GM18867 (cell line): ENCODE measurements around the gene PRRG4.
"Not testable (repeated sequence)": the region's sequence is repeated elsewhere in the genome, so short reads cannot be mapped to it uniquely, and the experiment has no call there.

ENCODE experiments used
- ATAC-seq: cut with Tn5 transposase; IDR thresholded peaks from one replicate; pipeline ENCODE4 v1.9.1; 2021; ENCODE audit warnings: mild to moderate bottlenecking, moderate library complexity; ENCODE audit not compliant: unreplicated experiment

PRRG4 gene

DNA sequence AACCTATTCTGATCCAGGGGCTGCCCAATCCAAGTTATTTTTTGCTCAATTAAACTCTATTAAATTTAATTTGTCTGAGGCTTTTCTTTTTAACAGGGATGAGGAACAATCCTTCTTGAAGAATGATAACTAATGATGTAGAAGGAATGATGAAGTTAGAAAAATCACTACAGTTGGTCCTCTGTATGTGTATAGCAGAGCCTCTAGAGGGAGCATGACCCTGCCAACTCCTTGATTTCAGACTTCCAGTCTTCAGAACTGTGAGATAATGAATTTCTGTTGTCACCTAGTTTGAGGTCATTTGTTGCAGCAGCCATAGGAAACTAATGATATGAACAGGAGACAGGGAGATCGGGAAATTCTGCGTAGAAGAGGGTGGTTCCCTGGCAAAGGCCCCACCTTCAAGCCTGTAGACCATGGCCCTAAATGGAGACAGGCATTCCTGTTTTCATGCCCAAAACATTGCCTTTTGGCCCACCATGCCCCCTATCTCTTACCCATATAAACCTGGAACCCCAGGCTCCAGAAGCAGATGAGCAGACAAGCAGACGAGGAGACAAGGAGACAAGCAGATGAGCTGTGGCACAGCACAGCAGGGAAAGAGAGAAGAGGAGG, 55.1 kb downstream of the PRRG4 start:
- peak; percentile 63 for ATAC-seq

DNA sequence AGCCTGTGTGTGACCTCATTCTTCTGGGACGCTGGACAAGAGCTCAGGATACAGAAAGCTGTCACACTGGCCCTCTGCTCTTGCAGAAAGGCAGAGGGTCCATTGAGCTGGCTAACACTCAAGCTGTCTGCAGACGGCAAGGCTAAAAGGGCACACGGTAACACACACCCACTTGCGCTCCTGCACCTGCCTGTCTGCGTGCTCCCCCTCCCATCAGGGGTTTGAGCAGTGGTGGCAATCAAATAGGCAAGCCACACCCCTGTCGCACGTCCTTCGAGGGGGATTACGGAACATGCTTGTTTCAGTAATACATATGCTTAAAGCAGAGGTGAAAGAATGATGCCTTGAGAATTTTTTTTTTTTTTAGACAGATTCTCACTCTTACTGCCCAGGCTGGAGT, 55.8 kb downstream of the PRRG4 start:
- no peak for ATAC-seq

DNA sequence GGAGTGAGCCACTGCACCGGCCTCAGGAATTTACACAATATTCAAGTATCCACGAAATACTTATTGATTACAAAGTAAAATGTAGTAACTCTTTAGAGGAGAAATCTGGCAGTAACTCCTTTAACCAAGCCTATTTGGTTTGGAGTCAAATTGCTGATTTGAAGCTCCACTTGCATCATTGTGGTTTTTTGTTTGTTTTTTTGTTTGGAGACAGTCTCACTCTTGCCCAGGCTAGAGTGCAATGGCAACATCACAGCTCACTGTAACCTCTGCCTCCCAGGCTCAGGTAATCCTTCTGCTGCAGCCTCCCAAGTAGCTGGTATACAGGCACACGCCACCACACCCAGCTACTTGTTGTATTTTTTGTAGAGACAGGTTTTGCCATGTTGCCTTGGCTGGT, 56.5 kb downstream of the PRRG4 start:
- no peak for ATAC-seq

GRCh38 chr11:32887707-32888383, 58.1 kb downstream of the PRRG4 start:
- ATAC-seq = not testable (repeated sequence)

DNA sequence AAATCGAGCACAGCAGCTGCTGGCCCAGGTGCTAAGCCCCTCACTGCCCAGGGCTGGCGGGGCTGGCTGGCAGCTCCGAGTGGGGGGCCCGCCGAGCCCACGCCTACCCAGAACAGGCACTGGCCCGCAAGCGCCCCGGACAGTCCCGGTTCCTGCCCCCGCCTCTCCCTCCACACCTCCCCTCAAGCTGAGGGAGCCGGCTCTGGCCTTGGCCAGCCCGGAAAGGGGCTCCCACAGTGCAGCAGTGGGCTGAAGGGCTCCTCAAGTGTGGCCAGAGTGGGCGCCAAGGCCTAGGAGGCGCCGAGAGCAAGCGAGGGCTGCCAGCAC, 58.6 kb downstream of the PRRG4 start:
- ATAC-seq = not testable (repeated sequence)

- no peak for ATAC-seq
Measured at GRCh38 chr11:32888805-32889204, 59.1 kb downstream of the PRRG4 start.

DNA sequence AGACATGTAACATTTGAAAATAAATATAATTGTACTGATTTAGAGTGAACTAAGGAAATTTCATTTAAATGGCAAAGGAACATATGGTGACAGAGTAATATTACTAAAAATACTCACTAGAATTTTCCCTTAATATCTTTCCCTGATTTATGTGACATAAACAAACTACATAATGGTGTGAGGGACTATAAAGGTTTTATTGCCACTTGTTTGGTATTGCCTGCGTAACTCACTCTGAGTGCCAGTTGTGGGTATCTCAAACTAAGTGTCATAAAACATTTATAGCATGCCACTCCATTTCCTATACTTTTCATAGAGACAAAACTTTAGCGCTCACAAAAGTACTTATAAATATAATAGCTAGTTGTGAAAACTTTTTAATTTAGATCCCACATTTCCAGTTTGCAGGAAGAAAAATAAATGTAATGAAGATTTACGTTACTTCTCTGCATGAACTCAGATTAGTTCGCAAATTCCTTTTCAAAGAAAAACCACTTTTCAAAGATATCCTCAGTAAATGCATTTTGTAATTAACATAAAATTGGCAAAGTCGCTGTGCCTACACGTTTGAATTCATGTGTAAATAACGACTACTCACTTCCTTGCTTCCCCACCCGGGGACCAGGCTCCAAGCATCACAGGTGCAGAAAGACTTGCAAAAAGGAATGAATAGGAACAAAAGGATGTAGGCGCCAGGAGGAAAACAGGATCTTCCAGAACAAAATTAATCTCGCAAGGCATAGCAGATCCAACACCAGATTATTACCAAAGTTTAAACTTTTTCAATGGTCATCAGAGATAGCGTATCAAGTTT, 61.3 kb downstream of the PRRG4 start:
- ATAC-seq = no peak

DNA sequence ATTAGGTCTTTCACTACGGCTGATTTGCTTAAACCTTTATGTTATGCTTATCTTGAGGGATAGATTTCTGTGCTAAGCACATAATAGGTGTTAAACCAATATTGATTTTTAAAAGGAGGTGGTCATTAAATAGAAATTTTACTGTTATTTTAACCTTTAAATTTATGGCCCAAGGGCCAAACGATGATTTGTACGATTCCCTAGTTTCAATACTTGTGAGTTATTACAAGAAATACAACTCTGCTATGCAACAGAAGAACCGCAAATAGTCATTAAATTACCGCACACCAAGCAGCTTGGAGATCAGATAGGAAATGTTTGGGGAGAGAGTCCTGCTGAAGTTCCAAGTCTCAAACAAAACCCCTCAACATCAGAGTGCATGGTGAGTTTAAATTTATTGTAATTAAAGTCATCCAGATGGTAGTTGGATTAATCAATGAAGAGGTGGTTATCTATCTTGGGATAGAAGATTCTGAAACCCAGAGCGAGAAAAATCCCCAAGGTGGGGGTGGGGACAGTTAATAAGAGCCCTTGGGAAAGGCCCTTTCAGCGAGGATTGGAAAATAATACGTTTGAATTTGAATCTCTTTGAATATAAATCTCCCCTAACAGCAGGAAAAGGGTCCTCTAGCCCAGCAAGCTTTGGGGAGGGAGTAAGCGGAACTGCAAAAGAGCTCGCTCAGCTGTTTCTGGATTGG, 62.1 kb downstream of the PRRG4 start:
- no peak for ATAC-seq

GRCh38 chr11:32892355-32893092, 62.8 kb downstream of the PRRG4 start, which contains the start of gene QSER1:
TSS of gene QSER1 (plus strand) at chr11:32892811. CDS start at chr11:32893126, 315 bp downstream.
- peak; percentile 71 for ATAC-seq

- no peak for ATAC-seq
Measured at GRCh38 chr11:32893093-32893342, 63.3 kb downstream of the PRRG4 start.

DNA sequence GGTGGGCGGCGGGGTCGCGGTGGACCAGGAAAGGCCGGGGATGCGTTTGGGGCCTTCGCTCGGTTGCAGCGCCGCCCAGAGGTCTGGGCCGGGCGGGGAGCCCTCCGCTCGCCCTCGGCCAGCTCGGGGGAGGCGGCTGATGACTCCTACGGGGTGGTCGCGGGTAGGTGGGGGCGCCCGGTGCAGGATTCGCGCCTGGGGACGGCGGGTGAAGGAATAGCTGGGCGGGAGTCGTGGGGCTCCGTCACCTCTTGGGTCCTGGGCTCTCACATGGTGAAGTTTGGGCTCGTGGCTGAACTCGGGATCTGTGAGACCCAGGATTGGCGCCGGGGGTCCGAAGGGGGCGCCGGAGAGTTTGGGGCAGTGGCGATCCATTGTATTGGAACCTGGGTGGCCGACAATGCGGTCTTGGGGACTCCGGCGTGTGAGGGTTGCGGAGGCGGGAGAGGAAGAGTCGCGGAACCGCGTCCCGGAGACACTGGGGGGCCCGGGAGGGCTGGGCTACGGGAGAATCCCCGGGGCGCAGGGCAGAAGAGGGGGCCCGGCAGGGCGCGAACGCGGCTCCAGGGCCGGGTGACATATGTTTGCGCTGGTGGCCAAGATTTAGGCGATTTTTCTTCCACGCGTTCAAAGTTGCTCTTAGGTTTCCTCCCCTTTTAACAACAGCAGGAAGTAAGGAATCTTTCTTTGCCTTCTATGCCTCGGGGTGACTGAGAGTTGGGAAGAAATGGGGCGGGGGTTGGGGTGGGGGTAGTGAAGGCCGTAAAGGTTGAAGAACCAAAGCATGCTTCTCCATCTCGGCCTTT, 63.8 kb downstream of the PRRG4 start:
- peak; percentile 41 for ATAC-seq

- ATAC-seq = no peak
Measured at GRCh38 chr11:32894149-32894827, 64.6 kb downstream of the PRRG4 start.

- ATAC-seq = no peak
Measured at GRCh38 chr11:32894921-32895320, 65.2 kb downstream of the PRRG4 start.

DNA sequence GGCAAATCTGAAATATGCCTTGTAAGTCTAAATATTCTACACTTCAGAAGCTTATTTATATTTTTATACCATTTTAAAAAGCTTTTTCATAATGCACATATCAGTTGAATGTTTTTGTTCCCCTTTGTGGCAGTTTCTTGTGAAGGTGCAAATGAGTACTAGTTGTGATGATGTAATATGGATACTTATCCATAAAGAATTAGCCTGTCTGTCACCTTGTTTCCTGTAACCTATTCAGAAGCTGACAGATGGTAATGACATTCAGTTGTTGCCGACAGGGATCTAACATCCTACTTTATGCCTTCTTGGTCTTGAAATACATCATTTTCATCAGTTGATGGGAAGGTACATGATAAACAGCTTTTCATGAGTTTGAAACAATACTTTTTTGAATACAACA, 65.7 kb downstream of the PRRG4 start:
- ATAC-seq = no peak

GRCh38 chr11:32897103-32897502, 67.4 kb downstream of the PRRG4 start:
- ATAC-seq = no peak

GRCh38 chr11:32899438-32899837, 69.7 kb downstream of the PRRG4 start:
- ATAC-seq = peak; percentile 80

GRCh38 chr11:32902089-32902665, 72.5 kb downstream of the PRRG4 start:
- ATAC-seq = no peak

- no peak for ATAC-seq
Measured at GRCh38 chr11:32905028-32905667, 75.4 kb downstream of the PRRG4 start.
